TTC549 (cell line): ENCODE measurements around the gene C12orf56.
"Not testable (repeated sequence)": the region's sequence is repeated elsewhere in the genome, so short reads cannot be mapped to it uniquely, and the experiment has no call there.

ENCODE experiments used
- FAIRE-seq: peaks from 2 replicates; lab custom pipeline; 2012; peaks lifted over from hg19 to GRCh38; lab: Jason Lieb, UNC

C12orf56 gene

GRCh38 chr12:64385019-64385418 lies 5.5 kb downstream of the C12orf56 start:
- no peak for FAIRE-seq

- no peak for FAIRE-seq
Measured at GRCh38 chr12:64383675-64384074, 6.9 kb downstream of the C12orf56 start.

DNA sequence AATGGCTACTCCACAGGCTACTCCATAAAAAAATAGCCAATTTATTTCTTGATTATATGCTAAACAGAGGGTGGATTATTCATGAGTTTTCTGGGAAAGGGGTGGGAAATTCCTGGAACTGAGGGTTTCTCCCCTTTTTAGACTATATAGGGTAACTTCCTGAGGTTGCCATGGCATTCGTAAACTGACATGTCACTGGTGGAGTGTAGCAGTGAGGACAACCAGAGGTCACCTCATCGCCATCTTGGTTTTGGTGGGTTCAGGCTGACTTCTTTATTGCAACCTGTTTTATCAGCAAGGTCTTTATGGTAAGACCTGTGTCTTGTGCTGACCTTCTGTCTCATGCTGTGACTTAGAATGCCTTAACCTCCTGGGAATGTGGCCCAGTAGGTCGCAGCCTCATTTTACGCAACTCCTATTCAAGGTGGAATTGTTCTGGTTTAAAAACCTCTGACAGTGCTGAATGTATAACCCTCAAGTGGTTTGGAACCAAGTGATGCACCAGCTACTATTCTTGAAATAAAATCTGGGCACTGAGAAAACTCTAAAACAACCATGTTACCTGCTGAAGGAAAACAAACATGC lies 27.7 kb downstream of the C12orf56 start:
- no peak for FAIRE-seq

DNA sequence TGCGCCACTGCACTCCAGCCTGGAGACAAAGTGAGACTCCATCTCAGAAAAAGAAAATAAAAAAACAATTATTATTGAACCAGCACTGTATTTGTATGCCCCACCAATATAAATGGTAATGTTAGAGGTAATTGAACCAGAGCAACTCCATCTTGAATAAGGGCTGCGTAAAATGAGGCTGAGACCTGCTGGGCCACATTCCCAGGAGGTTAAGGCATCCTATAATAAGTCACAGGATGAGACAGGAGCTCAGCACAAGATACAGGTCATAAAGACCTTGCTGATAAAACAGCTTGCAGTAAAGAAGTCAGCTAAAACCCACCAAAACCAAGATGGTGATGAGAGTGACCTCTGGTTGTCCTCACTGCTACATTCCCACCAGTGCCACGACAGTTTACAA lies 29.4 kb downstream of the C12orf56 start:
- FAIRE-seq = not testable (repeated sequence)

- not testable (repeated sequence) for FAIRE-seq
Measured at GRCh38 chr12:64356209-64356608, 34.3 kb downstream of the C12orf56 start.

GRCh38 chr12:64352181-64352580 lies 38.4 kb downstream of the C12orf56 start:
- FAIRE-seq = no peak

DNA sequence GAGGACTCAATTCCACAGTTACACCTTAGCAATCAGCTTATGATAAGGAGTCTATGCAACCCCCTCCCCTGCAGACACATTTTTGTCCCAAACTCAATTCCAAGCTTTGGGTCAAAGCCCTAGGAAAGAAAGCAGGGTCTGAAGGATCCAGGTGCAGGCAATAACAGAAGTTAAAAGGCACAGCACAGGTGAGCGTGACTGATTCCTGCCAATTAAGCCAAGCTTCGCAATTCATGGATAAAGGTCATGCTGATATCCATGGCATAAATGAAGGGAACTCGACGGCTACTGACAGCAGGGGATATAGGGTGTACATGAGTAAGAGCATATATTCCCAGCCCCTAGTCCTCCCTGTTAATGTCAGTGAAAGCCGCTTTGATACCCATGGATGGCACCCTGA lies 39.3 kb downstream of the C12orf56 start:
- no peak for FAIRE-seq

- FAIRE-seq = no peak
Measured at GRCh38 chr12:64347630-64348029, 42.9 kb downstream of the C12orf56 start.

DNA sequence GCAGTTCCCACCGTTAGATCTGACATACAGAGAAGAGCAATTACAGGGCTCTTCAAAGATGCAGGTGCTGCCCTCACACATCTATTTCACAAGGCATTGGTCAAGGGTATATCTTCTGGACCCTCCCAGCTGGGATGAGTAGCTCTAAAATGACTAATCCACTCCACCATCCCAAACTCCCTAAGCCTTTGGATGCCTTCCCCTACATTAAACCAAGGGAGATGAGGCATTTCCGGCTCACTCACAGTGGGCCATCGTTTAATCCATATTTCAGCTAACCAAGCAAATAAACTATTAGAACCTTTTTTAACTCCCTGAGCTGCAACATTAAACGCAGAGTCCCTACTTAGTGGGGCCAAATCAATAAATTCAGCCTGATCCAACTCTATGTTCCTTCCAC lies 45.9 kb downstream of the C12orf56 start:
- not testable (repeated sequence) for FAIRE-seq

DNA sequence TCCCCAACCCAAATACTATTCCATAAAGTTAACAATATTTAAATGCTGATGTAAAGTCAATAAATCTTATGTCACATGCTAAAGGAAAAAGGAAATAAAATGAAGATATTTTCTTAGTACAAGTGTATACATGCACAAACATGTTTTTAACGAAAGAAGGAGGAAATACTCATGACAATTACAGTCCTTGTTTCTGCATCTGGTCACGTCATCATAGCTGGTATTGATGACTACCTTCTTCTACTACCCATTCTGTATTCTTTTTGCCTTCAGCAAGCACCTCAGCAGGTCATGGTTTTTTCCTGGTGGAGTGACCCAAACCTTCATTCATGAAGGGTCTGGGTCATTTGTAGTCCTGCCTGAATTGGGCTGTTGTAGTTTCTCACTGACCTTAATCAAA lies 50.0 kb downstream of the C12orf56 start:
- FAIRE-seq = not testable (repeated sequence)

DNA sequence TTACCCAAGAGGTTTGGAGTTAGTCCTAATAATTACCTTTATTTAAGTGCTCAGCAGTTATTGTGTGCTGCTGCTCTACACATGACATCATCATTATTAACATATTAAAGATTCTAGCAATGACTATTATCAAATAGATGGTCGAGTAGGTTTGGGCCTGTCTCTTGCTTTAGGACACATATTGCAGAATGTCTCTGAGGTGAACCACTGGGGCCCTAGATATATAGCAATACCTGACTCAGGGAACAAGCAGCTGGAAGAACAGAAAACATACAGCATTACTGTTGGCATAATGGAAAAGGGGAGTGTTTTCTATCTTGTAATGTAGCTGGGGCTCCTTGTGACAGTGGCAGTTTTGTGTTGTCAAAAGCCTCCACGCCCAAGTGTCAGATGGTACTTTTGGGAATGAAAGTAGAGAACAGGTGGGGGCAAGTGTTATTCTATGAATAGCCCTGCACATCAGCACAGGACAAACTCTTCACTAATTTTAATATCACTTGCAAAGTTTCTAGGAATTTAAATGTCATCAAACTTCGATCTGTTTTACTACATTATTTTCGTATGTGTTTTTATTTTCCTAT lies 54.6 kb downstream of the C12orf56 start:
- FAIRE-seq = no peak

DNA sequence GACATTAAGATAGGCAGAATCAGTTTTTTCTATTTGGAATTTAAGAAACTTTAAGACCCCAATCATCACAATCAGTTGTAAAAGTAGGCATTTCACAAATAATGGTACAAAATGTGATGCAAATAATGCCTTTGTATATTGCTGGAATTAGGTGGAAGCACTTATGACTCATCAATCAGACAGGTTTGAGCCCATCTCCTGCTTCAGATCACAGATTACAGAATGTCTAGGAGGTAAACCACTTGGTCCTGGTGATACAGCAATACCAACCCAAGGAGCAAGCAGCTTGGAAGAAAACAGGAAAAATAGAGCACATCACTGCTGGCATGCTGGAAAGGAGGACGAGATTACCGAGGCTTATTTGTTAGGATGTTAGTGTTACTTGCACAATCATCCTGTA lies 57.6 kb downstream of the C12orf56 start:
- FAIRE-seq = no peak

- no peak for FAIRE-seq
Measured at GRCh38 chr12:64332296-64332695, 58.3 kb downstream of the C12orf56 start.

GRCh38 chr12:64329031-64329710 lies 61.4 kb downstream of the C12orf56 start:
- not testable (repeated sequence) for FAIRE-seq

- FAIRE-seq = no peak
Measured at GRCh38 chr12:64325055-64325454, 65.5 kb downstream of the C12orf56 start.

GRCh38 chr12:64323476-64324225 lies 66.9 kb downstream of the C12orf56 start:
- no peak for FAIRE-seq

DNA sequence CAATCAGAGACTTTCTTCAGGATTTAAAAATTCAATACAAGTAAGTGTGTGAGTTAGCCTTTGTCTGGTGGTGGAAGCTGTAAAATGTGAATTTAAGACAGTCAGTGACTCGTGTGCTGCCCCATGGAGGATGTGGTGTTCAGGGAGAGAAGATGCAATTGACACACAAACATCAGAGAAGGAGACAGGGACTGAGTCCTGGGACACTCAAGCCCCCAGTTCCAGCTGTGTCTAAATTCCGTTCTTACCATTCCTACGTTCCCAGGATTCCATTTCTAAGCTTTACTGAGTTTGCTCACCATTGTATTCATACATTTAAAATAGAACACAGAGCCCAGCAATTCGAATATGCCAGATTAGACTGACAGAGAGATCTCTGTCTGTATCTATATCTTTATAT lies 67.6 kb downstream of the C12orf56 start:
- FAIRE-seq = no peak

- FAIRE-seq = no peak
Measured at GRCh38 chr12:64320611-64321010, 69.9 kb downstream of the C12orf56 start.

GRCh38 chr12:64319540-64320225 lies 70.9 kb downstream of the C12orf56 start:
- FAIRE-seq = not testable (repeated sequence)

DNA sequence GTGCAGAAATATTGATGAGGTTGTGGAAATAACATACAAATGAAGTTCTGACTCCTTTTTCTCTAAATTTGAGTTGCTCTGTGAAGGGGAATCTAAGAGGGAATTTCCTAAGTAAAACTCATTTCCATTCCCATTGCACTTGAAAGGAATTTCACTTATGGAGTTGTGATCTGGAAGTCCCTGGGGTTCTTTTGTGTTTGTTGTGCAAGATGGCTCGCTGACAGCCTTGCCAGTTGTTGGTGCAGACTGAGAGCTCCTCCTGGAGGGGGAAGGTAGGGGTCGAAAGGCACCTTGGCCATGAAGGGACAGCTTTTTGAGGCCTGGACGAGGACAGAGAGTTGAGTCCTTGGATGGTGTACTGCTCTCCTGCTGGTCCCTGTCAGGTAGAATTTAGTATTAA lies 72.0 kb downstream of the C12orf56 start:
- FAIRE-seq = no peak

DNA sequence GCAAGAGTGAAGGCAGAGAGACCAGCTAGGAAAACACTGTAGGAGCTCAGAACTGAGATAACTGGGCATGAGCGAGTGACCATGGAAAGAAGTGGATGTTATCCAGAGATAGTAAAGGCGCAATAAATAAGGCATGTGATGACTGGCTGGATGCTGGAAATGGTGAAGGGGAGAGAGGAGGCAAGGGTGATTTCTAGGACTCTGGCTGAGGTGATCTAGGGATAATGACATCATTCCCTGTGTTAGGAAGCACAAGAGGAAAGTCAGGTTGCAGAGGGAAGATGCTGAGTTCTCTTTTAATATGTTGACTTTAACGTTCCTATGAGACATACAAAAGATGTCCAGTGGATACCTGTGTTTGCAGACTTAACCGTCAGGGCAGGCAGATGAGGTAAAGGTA lies 78.7 kb downstream of the C12orf56 start:
- no peak for FAIRE-seq

- no peak for FAIRE-seq
Measured at GRCh38 chr12:64304571-64304970, 86.0 kb downstream of the C12orf56 start.

DNA sequence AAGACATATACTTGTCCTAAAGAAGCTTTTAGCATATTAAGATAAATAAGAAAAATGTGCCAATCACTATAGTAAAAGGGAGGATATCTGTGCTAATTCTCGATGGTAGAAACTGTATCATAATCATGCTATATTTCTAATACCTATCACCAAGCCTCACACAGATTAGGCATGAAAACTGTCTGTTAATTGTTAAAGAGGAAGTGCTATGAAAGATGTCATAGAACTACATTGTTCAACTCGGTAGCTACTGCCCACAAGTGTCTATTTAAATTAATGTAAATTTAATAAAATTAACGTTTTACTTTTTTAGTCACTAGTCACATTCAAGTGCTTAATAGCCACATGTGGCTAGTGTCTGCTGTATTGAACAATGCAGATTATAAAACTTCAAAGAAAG lies 90.9 kb downstream of the C12orf56 start:
- FAIRE-seq = no peak
